Kidney (tissue), 14 donors: ENCODE data around the gene CERS1. TPM values are rescaled to one million over a fixed set of nuclear protein-coding genes. Genes with fewer than 3 reads are reported as not detected.

Experiments used
- DNase-seq, 5 donors: peaks; one replicate each; pipeline ENCODE4 v3.0.0-alpha.2; 2013 to 2020
- FAIRE-seq: peaks from 2 replicates; lab custom pipeline; 2012; peaks lifted over from hg19 to GRCh38; lab: Jason Lieb, UNC
- H3K27ac ChIP-seq, 2 donors: one replicate each; pipeline ENCODE4 v1.7.0; 2013; ENCODE audit warnings: low read depth in 2 of 2, low read length in 2 of 2, inconsistent platforms in 1 of 2
- H3K27me3 ChIP-seq: one replicate; pipeline ENCODE4 v1.7.1; 2013; ENCODE audit warnings: low read length, inconsistent platforms; ENCODE audit not compliant: control insufficient read depth, insufficient read depth
- H3K36me3 ChIP-seq, 3 donors: one replicate each; pipeline versions ENCODE4 v1.7.0 to v1.7.1; 2013; ENCODE audit warnings: low read length in 3 of 3, control low read depth in 1 of 3, inconsistent platforms in 1 of 3; ENCODE audit not compliant: insufficient read depth in 3 of 3, control insufficient read depth in 2 of 3
- H3K4me1 ChIP-seq, 3 donors: one replicate each; pipeline versions ENCODE4 v1.7.0 to v1.7.1; 2013; ENCODE audit warnings: low read length in 3 of 3, inconsistent platforms in 1 of 3, low read depth in 1 of 3; ENCODE audit not compliant: control insufficient read depth in 2 of 3, insufficient read depth in 2 of 3
- H3K4me3 ChIP-seq, 3 donors: one replicate each; pipeline versions ENCODE4 v1.7.0 to v1.8.1; 2013; ENCODE audit warnings: low read length in 3 of 3, control low read depth in 1 of 3, inconsistent platforms in 1 of 3
- H3K9ac ChIP-seq, 3 donors: one replicate each; pipeline versions ENCODE4 v1.7.0 to v1.7.1; 2013; ENCODE audit warnings: low read length in 3 of 3, control low read depth in 1 of 3, inconsistent platforms in 1 of 3
- H3K9me3 ChIP-seq, 3 donors: one replicate each; pipeline versions ENCODE4 v1.7.0 to v1.7.1; 2013; ENCODE audit warnings: low read length in 3 of 3, control low read depth in 1 of 3, inconsistent platforms in 1 of 3; ENCODE audit not compliant: control insufficient read depth in 2 of 3, insufficient read depth in 1 of 3
- intact Hi-C: fragments of 100-400 bp; cut with DNase I; formaldehyde crosslinking; loops from one replicate; pipeline ENCODE4 v1.11.1; 2022
- polyA plus RNA-seq: library from polyadenylated mRNA; stranded (reverse); fragments of 350-450 nt; fragmentation: Illumina TruSeq; extraction: RNeasy Lipid Tissue Mini Kit (QIAGEN cat#74804); gene quantifications from one replicate; pipeline ENCODE4 v1.2.3, GENCODE V29; 2014; ENCODE audit warnings: low read depth, low replicate concordance; ENCODE audit not compliant: insufficient read depth
- total RNA-seq: library from RNA; stranded (reverse); fragmentation: NEBNext Ultra II Directional; extraction: Animal tissue kit (Norgen Biotek cat#: 25700); gene quantifications from one replicate; pipeline ENCODE4 v1.2.1, GENCODE V29; 2021
- TF ChIP-seq, protein P1 (sequence below): IDR thresholded peaks from 3 replicates; pipeline ENCODE4 v1.5.1; 2012; ENCODE audit warnings: mild to moderate bottlenecking, moderate library complexity, borderline replicate concordance; ENCODE audit not compliant: insufficient read depth; ENCODE audit errors: extremely low read depth
- donor health status: control.
- donor health status: control.
- donor health status: control.
- donor health status: control.
- donor health status: control.
- donor health status: DM: yes; HTN: yes; CAD: no.
- donor health status: Normal renal cell carcinoma (clear cell type).

Gene CERS1
- total and polyA plus RNA-seq, 2 donors from 2014 or later = 0.50 TPM; not detected in 1

DNA sequence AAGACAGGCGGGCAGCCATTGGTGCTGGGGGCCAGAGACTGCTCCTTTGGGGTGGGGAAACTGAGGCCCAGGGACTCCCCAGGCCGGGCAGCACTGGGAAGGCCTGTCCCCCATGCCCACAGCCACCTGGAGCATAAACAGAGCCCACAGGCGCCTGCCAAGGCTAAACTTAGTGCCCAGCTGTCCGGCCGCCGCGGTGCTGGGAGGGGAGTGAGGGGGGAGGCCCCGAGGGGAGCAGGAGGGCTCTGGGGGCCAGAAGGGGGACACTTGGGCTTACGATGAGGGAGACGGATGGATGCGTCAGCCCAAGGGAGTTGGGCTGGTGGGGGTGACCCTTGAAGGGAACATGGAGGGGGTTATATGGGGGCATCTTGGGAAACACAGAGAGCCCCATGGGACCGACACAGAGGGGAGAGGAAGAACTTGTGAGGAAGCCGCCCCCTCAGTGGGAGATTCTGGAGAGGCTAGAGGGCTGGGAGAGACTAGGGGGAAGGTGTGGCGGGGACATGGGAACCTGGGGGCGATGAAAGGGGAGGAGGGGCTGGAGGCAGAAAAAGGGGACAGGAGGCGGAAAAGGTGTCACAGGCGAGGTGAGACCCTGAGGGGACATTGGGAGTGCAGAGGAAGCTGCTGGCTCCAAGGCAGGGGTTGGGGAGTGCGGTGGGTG lies 2.2 kb downstream of the CERS1 start:
- Histone ChIP-seq H3K27me3 (no peaks in the 10 kb centered on the region), H3K9ac (no peak overlapping the region), H3K9me3 (no peaks in the 10 kb centered on the region), H3K4me3 (no peak overlapping the region), H3K27ac (no peak overlapping the region), H3K36me3 (no peaks in the 10 kb centered on the region), H3K4me1 (no peaks in the 10 kb centered on the region)
- no peak for FAIRE-seq
- TF ChIP-seq, protein P1, sequence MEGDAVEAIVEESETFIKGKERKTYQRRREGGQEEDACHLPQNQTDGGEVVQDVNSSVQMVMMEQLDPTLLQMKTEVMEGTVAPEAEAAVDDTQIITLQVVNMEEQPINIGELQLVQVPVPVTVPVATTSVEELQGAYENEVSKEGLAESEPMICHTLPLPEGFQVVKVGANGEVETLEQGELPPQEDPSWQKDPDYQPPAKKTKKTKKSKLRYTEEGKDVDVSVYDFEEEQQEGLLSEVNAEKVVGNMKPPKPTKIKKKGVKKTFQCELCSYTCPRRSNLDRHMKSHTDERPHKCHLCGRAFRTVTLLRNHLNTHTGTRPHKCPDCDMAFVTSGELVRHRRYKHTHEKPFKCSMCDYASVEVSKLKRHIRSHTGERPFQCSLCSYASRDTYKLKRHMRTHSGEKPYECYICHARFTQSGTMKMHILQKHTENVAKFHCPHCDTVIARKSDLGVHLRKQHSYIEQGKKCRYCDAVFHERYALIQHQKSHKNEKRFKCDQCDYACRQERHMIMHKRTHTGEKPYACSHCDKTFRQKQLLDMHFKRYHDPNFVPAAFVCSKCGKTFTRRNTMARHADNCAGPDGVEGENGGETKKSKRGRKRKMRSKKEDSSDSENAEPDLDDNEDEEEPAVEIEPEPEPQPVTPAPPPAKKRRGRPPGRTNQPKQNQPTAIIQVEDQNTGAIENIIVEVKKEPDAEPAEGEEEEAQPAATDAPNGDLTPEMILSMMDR = no peak
- intact Hi-C loops = no loop called here
- DNase-seq = peak in 1 of 5 donors; percentile 50

DNA sequence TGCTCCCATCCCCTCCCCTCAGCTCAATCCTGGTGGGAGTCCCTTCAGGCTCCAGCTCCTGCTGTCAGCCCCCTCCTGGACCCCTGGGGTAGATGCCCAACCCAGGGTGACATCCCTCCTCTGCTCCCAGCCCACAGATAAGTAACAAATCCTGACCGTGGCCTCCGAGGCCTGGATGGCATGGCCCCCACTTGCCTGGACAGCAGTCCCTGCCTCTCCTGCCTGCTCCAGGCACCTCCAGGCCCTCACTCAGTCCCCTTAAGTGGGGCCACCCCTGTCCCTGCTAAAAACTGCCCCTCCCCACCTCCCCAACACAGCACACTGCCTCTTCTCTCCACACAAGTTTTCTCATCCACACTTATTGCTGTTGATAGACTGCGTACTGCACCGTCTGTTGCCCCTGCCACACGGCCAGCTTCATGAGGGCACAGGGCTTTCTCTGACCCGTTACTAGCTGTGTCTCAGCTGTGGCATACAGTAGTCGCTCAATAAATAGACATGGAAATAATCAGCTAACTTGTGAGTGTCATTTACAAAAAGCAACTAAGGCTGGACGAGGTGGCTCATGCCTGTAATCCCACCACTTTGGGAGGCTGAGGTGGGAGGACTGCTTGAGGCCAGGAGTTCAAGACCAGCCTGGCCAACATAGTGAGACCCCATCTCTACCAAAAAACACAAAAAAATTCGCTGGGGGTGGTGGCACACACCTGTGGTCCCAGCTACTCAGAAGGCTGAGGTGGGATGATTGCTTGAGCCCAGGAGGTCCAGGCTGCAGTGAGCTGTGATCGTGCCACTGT lies 5.8 kb downstream of the CERS1 start:
- no peaks in the 10 kb centered on the region for H3K27me3 ChIP-seq
- FAIRE-seq = no peak
- H3K9ac ChIP-seq = no peak overlapping the region
- H3K4me3 ChIP-seq = no peak overlapping the region
- no peak for DNase-seq
- TF ChIP-seq, protein P1 = no peak
- no peaks in the 10 kb centered on the region for H3K36me3 ChIP-seq
- H3K27ac ChIP-seq = no peak overlapping the region
- H3K9me3 ChIP-seq = no peaks in the 10 kb centered on the region
- intact Hi-C loops = no loop called here
- H3K4me1 ChIP-seq = no peaks in the 10 kb centered on the region

DNA sequence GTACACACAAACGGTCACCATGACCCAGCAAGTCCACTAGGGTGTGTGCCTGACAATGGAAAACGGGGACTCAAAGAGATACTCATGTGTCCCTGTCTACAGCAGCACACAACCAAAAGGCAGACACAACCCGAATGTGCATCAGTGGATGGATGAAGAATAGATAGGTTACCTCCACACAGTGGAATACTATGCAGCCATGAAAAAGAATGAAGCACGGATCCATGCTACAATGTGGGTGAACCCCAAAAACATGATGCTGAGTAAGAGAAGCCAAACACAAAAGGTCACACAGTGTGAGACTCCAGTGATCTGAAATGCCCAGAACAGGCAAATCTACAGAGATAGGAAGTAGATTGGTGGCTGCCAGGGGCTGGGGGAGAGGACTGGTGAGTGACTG lies 9.0 kb downstream of the CERS1 start:
- Histone ChIP-seq H3K4me3 (no peak overlapping the region), H3K27ac (no peak overlapping the region), H3K36me3 (no peaks in the 10 kb centered on the region), H3K27me3 (no peaks in the 10 kb centered on the region), H3K9ac (no peak overlapping the region), H3K9me3 (no peaks in the 10 kb centered on the region), H3K4me1 (no peaks in the 10 kb centered on the region)
- TF ChIP-seq, protein P1 = no peak
- DNase-seq (no peak), FAIRE-seq (no peak)
- intact Hi-C loops = no loop called here
